Panc1 (cell line): ENCODE results near the gene VPS18.

Experiments
- CTCF ChIP-seq: fragments of 450-650 bp; IDR thresholded peaks from 2 replicates; pipeline ENCODE4 v1.5.1; 2017; ENCODE audit warnings: mild to moderate bottlenecking
- REST ChIP-seq, 2 experiments: IDR thresholded peaks; 2 replicates each; pipeline ENCODE4 v1.6.1; 2011 to 2012; ENCODE audit warnings: low read depth in 2 of 2, control low read depth in 1 of 2, low read length in 1 of 2, mild to moderate bottlenecking in 1 of 2, moderate library complexity in 1 of 2; ENCODE audit not compliant: insufficient read depth in 1 of 2
- SIN3A ChIP-seq: IDR thresholded peaks from 2 replicates; pipeline ENCODE4 v1.6.1; 2012; ENCODE audit warnings: low read depth, mild to moderate bottlenecking, low read length, moderate library complexity, borderline replicate concordance; ENCODE audit not compliant: insufficient read depth

DNA sequence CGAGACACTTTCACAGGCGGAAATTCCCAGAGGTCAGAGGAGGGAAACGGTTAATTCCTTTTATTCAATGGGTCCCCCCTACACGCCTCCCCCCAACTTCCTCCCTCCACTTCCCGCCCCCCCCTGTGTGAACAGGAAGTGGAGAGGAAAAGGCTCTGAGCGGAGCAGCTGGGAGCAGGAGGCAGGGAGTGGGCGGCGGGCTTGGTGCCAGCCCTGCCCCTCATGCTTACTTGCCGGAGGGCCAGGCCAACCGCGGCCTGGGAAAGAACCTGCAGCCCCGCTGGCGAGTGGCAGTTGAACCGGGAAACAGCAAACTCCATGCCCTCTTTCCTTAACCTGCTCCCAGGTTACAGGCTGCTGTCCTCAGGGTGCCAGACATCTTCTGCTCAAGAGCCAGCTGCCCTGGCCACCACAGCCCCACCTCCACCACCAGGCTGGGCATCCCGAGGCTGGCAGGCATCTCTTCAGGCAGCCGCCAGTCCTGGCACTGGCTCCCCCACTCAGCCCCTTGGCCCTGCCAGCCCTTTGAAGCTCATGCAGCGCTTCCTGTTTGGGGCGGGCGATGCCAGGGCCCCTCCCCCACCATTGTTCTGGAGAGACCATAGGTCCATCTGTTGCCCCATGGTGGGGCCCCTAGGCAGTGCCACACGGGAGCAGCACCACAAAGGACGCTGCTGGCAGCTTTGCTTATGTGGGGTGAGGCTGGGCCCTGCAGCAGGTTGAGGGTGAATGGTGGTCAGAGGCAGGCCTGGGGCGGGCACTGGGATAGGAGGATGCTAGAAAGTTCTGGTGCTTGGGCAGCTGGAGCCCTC is 12.9 kb downstream of the VPS18 start:
- TF ChIP-seq SIN3A (no peak), CTCF (no peak), REST (IDR thresholded peaks at IDR 0.05; ENCODE audit: insufficient read depth in 1 of 2, low read depth in 2 of 2, low read length in 1 of 2) (no peak)
